Smooth muscle cell of bladder (primary cell): ENCODE measurements around the gene ATP6V0E1. TPM values are rescaled to one million over a fixed set of nuclear protein-coding genes. Genes with fewer than 3 reads are reported as not detected.

Experiments
- total RNA-seq: library from RNA; depleted of rRNA; stranded (reverse); fragments of >200 nt; gene quantifications from 2 replicates; pipeline ENCODE4 v1.2.3, GENCODE V29; 2014

Gene ATP6V0E1
- total RNA-seq = 458 and 515 TPM in 2 replicates

GRCh38 chr5:172983542-172984243 lies at the start of gene ATP6V0E1:
ATP6V0E1 (plus strand) TSS chr5:172983771; CDS start chr5:172983861, 90 bp downstream.

GRCh38 chr5:173055983-173056782 lies 72.6 kb downstream of the ATP6V0E1 start, which contains the start of gene CREBRF:
CREBRF (plus strand) TSS chr5:173056352; CDS start chr5:173080776, 24,424 bp downstream.

Other genes starting within 250 kb of the ATP6V0E1 start
- gene DUSP1, start 212.6 kb upstream of the ATP6V0E1 start, total RNA-seq = 24.2 and 32.7 TPM in 2 replicates
- gene ERGIC1, start 149.5 kb upstream of the ATP6V0E1 start, total RNA-seq = 105 and 146 TPM in 2 replicates
- gene RPL26L1, start 24.3 kb upstream of the ATP6V0E1 start, total RNA-seq = 63.8 and 64.9 TPM in 2 replicates
- 22.5 and 25.4 TPM in 2 replicates for gene CREBRF, start 72.6 kb downstream of the ATP6V0E1 start, total RNA-seq
- 22.0 and 25.9 TPM in 2 replicates for gene BNIP1, start 160.8 kb downstream of the ATP6V0E1 start, total RNA-seq